PC-9 (cell line): ENCODE results near the gene GRK4.

Experiments used
- EZH2 ChIP-seq: fragments of 200-600 bp; sonication (generic); IDR thresholded peaks from 2 replicates; pipeline ENCODE4 v1.8.0; 2017; ENCODE audit warnings: antibody characterized with exemption, low read depth
- TF ChIP-seq, protein P1 (sequence below): fragments of 200-600 bp; sonication (generic); conservative IDR thresholded peaks from 2 replicates; pipeline ENCODE4 v1.6.1; 2017; ENCODE audit warnings: mixed run types, antibody characterized with exemption, mild to moderate bottlenecking, moderate library complexity

DNA sequence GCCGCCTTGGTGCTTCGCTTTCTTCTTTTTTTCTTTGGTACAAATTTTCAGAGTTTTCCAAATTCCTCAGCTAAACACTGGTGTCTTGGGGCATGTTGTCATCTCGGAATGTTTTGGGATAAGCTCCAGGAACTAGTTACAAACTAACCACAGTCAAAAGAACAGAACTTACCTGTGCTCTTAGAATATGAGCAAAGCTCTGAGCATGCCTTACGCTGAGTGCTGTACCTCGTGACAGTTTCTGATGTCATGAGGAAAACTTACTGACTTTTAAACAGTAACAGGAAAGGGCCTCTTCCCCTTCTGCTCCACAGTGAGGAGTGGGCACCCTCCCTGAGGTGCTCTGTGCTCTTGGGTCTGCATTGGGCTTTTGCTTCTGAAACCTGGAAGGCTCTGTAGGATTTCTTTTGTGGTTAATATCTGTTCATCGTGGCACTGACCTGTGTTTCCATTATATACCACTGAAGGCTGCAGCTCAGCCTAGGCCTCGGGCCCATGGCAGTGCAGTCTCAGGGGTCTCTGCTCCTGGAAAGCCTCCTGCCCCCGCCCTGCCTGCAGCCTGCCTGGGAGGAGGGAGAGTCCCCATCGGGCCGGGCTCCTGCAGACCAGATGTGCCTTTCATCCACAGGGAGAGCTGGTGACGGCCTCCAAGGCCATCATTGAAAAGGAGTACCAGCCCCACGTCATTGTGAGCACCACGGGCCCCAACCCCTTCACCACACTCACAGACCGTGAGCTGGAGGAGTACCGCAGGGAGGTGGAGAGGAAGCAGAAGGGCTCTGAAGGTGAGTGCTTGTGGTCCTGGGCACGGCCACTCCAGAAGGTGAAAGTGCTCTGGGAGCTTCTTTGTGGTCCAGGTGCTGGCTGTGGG lies 48.9 kb upstream of the GRK4 start:
- TF ChIP-seq, protein P1, sequence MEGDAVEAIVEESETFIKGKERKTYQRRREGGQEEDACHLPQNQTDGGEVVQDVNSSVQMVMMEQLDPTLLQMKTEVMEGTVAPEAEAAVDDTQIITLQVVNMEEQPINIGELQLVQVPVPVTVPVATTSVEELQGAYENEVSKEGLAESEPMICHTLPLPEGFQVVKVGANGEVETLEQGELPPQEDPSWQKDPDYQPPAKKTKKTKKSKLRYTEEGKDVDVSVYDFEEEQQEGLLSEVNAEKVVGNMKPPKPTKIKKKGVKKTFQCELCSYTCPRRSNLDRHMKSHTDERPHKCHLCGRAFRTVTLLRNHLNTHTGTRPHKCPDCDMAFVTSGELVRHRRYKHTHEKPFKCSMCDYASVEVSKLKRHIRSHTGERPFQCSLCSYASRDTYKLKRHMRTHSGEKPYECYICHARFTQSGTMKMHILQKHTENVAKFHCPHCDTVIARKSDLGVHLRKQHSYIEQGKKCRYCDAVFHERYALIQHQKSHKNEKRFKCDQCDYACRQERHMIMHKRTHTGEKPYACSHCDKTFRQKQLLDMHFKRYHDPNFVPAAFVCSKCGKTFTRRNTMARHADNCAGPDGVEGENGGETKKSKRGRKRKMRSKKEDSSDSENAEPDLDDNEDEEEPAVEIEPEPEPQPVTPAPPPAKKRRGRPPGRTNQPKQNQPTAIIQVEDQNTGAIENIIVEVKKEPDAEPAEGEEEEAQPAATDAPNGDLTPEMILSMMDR = no peak
- no peak for TF ChIP-seq EZH2
